Middle frontal gyrus (tissue), 1 donor: ENCODE data around the gene FASN.

Experiments
- DNase-seq: peaks from one replicate; pipeline ENCODE4 v3.0.0-alpha.2; 2015; ENCODE audit warnings: low spot score; ENCODE audit errors: extremely low spot score

Gene FASN

DNA sequence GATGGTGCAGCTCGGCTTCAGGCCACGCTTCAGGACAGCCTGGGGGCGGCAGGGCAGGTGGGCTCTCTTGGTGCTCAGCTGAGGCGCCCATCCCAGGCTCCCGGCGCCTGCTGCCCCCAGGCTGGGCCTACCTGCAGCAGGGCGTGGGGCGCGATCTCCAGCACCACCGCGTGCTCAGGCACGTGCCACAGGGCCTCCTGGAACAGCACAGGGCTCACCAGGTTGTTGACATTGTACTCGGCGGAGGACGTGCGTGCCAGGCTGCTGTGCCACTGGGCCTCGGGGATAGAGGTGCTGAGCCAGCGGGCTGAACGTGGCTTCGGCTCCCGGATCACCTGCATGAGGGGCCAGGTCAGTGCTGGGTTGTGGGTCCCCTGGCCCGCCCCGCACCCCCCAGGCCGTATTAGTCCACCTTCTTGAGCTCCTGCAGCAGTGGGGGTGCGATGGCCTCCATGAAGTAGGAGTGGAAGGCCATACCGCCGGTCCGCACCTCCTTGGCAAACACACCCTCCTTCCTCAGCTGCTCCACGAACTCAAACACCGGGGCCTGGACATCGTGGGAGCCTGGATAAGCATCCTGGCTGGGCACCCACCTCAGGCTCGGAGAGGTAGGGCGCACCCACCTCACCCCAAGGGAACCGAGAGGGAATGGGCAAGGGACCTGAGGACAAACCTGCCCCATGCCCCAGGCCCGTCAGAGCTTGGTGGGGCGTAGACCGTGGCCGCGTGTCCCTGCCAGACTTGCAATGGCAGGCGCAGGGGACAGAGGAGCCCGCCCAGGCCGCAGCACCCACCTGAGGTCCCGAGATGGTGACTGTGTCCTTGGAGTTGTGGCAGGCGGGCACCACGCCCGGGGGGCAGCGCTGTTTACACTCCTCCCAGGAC is 9.0 kb downstream of the FASN start:
- DNase-seq, result no peak

GRCh38 chr17:82087961-82088837 is 9.8 kb downstream of the FASN start:
- no peak for DNase-seq

DNA sequence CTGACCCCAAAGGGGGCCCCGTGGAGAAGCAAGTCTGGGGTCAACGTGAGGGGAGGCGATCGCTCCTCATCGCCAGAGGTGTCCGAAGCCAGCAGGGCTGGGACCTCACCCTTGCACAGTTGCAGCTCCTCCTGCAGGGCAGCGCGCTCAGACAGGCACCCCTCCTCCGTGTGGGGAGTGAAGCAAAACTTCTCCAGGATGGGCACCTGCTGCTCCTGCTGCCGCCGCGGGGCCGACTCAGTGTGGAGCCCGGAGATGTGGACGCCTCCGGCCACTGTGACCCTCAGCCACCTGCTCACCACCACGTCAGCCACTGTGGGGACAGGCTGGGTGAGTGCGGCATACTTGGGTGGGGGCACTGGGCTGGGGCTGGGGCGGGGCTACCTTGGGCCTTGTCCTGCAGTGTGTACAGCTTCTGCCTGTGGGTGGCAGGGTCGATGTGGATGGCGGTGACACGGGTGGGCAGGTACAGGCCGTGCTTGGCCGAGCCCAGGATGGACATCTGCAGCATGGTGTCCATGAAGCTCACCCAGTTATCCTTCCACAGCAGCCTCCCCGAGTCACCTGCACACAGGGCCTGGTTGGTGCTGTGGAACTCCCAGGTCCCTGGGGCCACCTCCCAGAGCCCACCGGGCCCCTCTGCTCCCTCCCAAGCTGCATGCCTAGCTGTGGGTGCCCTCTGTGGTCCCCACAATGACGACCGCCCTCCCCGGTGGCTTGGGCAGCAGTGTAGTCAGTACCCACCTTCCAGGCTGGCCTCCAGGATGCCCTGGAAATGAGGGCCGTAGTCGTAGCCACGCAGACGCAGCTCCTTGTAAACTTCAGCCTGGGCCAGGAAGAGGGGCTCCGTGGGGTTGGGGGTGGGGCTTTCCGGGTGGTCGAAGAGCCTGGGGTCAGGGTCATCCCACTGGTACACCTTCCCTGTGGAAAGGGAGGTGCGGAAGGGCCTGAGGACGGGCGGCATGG is 10.8 kb downstream of the FASN start:
- no peak for DNase-seq

- no peak for DNase-seq
These were observed 11.9 kb downstream of the FASN start for GRCh38 chr17:82085931-82086764.

DNA sequence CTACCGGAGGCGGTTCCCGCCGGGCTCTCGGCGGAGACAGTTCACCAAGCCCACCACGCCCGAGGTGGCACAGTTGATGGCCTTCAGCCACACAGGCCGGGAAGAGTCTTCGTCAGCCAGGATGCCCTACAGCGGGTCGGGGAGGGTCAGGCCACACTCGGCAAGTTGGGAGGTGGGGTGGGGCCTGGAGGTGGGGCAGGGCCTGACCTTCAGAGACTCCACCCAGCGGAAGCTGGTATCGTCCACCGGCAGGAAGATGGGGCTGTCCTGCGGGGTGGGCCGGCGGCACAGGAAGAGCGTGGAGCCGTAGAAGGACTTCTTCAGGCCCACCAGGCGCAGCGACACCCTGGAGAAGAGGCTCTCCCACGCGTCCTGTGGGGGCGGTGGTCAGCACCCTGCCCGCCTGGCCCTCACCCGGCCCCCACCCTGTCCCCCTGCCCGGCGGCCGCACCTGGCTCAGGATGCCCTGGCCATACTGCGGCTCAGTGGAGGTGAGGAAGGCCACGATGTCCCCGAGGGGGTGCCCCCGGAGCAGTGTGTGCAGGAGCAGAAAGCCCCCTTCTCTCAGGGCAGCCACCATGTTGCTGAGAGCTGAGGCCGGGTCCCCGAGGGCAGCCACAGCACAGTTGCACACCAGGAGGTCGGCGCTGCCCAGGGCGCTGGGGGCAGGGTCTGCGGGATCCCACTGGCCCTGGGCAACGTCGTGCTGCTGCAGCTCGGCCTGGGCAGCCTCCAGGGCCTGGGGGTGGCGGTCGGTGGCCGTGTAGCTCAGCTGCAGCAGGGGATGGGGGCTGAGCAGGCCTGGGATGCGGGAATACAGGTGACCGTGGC is 12.8 kb downstream of the FASN start:
- no peak for DNase-seq

DNA sequence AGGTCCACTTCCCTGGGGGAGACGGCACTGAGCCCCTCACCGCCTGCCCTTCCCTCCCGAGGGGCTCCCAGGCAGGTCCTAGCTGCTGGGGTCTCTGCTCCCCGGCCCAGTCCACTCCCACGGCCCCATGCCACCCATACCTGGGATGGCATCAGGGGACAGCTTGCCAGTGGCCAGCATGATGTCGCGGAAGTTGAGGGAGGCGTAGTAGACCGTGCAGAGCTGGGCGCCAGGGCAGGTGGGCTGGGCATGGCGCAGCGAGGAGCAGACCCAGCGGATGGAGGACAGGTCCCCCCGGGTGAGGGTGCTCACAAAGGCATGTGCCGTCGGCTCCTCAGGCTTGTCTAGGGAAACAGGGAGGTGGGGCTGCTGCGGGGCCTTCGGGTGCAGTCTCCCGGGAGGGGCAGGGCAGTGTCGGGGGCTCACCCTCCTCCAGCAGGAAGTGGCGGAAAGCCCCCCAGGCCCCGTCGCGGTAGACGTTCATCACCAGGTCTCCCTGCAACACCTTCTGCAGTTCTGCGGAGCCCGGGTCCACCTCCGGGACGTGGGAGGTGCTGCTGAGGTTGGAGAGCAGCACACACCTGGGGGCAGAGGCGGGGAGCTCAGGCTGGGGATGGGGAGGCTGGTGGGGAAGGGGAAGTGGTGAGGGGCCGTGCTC is 13.5 kb downstream of the FASN start:
- no peak for DNase-seq

GRCh38 chr17:82083533-82084359 is 14.3 kb downstream of the FASN start:
- no peak for DNase-seq

DNA sequence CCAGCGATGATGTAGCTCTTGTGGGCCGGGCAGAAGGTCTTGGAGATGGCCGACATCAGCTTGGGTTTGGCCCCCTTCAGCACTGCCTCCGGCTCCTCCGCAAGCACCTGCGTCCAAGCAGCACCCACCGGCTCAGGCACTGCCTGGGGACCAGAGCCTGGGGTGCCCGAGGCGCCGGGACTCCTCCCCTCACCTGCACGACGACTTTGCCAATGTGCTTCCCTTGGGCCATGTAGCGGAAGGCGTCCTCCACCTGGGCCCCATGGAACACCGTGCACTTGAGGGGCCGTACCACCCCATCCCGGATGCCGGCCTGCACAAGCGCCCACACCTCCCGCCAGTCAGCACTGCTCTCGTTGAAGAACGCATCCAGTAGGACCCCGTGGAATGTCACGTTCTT is 15.0 kb downstream of the FASN start:
- no peak for DNase-seq

- DNase-seq, result no peak
These were observed 15.6 kb downstream of the FASN start for GRCh38 chr17:82082456-82082855.

- no peak for DNase-seq
These were observed 16.1 kb downstream of the FASN start for GRCh38 chr17:82081966-82082365.

DNA sequence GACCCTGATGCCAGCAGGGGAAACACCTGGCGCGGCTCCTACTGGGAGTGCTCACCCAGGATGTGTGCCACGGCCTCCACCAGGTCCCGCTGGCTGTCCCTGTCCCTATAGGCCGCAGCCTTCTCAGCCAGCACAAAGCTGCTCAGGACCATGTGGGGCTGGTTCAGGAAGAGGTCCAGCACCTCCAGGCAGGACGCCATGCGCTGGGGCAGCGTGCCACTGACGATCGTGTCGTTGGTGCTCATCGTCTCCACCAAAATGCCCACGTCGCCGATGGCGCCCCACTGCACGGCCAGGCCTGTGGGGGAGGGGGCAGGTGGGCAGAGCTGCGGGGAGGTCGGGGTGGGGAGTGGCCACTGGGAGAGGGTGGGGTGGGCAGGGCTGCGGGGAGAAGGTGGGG is 16.5 kb downstream of the FASN start:
- DNase-seq, result no peak

- DNase-seq, result no peak
These were observed 17.1 kb downstream of the FASN start for GRCh38 chr17:82080789-82081464.

- DNase-seq, result no peak
These were observed 17.8 kb downstream of the FASN start for GRCh38 chr17:82080048-82080788.

DNA sequence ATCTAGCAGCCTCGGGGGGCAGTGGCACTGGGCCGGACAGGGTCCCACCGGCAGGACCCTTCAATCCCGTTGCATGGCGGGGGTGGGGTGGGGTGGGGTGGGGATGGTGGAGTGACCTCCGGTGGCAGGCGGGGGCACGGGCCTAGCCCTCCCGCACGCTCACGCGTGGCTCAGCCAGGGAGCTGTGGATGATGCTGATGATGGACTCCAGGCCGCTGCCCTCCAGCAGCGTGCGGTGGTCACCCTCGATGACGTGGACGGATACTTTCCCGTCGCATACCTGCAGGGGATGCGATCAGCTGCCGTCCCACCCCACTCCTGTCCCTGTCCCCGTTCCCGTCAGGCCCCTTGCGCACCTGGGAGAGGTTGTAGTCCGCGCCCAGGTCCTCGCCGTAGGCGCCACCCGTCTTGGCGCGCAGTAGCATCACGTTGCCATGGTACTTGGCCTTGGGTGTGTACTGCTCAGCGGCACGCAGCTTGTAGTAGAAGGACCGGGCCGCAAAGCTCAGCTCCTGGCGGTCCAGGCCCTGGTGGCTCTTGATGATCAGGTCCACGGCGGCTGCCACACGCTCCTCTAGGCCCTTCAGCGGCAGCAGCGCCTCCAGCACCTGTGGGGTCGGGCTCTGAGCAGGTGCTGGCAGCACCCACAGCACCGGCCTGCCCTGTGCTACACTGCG is 18.9 kb downstream of the FASN start:
- DNase-seq, result no peak

DNA sequence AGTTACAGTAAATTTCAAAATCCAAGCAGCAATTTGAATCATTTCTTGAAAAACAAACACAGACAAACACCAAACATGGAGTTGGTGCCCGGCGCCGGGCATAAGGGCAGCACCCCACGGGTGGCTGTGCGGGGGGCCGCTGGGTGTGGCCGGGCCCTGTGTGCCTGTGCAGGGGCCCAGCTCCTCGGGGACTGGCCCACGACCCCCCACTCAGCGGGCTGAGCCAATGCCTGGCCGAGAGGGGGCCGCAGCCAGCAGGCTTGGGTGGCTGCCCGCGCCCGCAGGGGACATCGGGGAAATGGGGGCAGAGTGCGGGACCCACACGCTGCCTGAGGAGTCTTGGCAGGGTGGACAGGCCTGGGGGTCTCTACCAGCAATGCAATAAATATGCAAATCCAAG is 19.6 kb downstream of the FASN start:
- no peak for DNase-seq
